Measurements from ENCODE around the gene IGSF9B.

IGSF9B gene

GRCh38 chr11:133900176-133901105, 56.3 kb downstream of the IGSF9B start:
- DNase-seq (ENCODE audit: low spot score), result no peak

GRCh38 chr11:133898770-133899115, 58.0 kb downstream of the IGSF9B start:
- DNase-seq (ENCODE audit: low spot score), result no peak

- no peak for DNase-seq (ENCODE audit: low spot score)
These were observed 58.6 kb downstream of the IGSF9B start for GRCh38 chr11:133898031-133898769.

- DNase-seq (ENCODE audit: low spot score), result no peak
These were observed 59.5 kb downstream of the IGSF9B start for GRCh38 chr11:133897331-133897650.

- DNase-seq (ENCODE audit: low spot score), result no peak
These were observed 60.0 kb downstream of the IGSF9B start for GRCh38 chr11:133896642-133897330.

DNA sequence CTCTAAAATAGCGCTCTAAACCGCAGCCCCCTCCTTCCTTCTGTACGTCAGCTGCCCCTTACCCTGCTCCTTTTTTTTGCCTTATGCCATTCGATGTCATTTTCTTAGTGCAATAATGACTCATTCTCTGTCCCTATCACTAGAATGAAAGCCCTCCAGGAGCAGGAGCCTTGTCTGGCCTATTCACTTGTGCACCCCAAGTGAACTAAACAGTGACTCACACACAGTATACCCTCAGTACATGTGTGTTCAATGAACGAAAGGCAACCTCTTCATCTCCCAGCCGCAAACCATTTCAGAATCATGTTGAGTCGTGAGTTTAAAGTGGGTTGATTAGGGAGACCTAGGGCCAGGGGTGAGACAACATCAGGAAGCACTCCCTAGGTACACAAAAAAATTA, 60.7 kb downstream of the IGSF9B start:
- no peak for DNase-seq (ENCODE audit: low spot score)

- no peak for DNase-seq (ENCODE audit: low spot score)
These were observed 61.2 kb downstream of the IGSF9B start for GRCh38 chr11:133895551-133895950.

GRCh38 chr11:133895061-133895479, 61.7 kb downstream of the IGSF9B start:
- DNase-seq (ENCODE audit: low spot score), result no peak

GRCh38 chr11:133893381-133893780, 63.4 kb downstream of the IGSF9B start:
- DNase-seq (ENCODE audit: low spot score), result no peak

- no peak for DNase-seq (ENCODE audit: low spot score)
These were observed 64.0 kb downstream of the IGSF9B start for GRCh38 chr11:133892584-133893380.

DNA sequence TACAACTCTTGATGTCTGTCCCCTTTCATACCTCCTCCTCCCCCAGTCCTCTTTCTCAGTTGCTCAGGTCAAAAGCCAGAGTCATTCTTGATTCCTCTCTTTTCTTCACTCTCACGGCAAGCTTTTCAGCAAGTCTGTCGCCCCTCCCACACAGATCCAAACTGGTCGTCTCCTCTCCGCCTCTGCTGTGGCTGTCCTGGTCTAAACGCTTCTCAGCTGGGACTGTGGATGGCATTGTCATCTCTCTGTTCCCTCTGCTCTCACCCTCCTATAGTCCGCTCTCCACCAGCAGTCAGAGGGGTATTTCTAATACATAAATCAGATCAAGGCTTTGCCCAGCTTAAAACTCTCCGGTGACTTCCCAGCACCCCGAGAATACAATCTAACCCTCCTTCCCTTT, 64.6 kb downstream of the IGSF9B start:
- no peak for DNase-seq (ENCODE audit: low spot score)

GRCh38 chr11:133889893-133890292, 66.9 kb downstream of the IGSF9B start:
- no peak for DNase-seq (ENCODE audit: low spot score)

- DNase-seq (ENCODE audit: low spot score), result no peak
These were observed 67.6 kb downstream of the IGSF9B start for GRCh38 chr11:133889188-133889587.

GRCh38 chr11:133887692-133888332, 69.0 kb downstream of the IGSF9B start:
- no peak for DNase-seq (ENCODE audit: low spot score)

- no peak for DNase-seq (ENCODE audit: low spot score)
These were observed 70.7 kb downstream of the IGSF9B start for GRCh38 chr11:133886029-133886428.

DNA sequence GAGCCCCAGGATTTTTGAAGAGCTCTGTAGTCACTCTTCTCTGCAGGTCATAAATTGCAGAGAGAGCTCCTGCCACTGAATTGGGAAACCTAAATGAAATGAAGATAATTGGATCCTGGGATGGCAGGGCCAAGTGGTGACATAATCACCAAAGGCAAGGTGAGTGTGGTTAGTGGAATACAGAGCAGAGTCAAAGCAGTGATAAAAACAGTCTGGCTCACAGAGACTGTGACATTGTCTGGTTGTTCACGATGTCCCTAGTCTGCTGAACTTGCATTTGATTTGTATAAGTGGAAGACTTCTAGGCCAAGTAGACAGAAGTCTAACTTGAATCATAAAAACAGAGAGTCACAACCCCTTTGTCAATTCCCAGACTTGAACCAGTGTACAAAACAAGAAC, 84.6 kb downstream of the IGSF9B start:
- DNase-seq (ENCODE audit: low spot score), result no peak

DNA sequence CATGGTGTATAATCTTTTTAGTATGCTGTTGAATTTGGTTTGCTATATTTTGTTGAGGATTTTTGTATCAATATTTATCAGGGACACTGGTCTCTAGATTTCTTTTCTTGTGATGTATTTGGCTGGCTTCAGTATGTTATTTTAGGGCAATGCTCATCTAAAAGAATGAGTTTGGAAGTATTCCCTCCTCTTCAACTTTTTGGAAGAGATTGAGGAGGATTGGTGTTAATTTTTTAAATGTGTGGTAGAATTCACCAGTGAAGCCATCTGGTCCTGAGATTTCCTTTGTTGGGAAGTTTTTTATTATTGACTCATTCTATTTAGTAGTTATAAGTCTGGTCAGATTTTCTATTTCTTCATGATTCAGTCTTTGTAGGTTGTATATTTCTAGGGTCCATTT, 89.3 kb downstream of the IGSF9B start:
- DNase-seq (ENCODE audit: low spot score), result no peak

DNA sequence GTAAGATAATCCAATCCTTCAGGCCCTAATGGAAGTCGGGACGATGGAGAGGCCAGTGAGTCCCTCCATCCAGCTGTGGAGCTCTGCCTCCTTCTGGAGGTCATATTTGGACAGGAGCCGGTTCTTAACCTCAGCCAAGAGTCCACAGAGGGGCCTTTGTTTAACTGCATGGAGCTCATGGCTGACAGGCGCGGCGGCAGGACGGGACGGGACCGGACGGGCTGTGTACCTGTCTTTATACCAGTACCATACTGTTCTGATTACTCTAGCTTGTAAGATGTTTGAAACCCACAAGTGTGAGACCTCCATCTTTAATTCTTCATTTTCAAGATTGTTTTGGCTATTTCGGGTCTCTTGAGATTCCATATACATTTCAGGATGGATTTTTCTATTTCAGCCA, 91.3 kb downstream of the IGSF9B start:
- DNase-seq (ENCODE audit: low spot score), result no peak

DNA sequence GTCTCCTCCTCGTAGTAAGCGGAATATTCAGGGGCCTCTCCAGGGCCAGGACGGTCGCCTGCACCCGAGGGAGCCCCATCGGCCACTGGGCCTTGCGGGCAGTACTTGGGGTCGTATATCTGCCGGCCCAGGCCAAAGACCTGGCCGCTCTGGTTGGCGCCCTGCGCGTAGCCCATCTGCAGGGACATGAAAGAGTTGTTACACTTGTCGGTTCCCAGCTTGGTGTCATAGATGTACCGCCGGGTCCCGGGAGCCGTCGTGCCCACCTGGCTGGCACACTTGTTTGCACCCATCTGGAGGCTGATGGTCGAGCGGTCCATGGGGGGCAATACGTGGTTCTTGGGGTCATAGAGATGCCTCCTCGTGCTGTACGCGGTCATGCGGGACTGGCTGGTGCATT, 92.0 kb downstream of the IGSF9B start:
- no peak for DNase-seq (ENCODE audit: low spot score)

DNA sequence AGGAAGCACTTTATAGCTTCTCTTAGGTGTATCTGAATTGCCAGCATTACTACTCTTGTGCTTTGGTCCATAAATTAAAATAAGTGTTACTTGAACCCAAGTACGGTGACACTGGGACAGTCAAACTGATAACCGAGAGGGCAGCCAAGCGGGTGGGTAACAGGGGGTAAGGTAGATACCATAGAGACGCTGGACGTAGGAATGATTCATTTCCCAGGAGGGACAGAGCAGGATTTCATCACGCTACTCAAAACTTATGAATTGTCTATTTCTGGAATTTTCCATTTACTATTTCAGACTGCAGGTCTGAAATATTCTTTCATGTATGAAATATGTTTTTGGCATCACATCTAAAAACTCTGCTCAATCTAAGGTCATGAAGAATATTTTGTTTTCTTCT, 96.6 kb downstream of the IGSF9B start:
- no peak for DNase-seq (ENCODE audit: low spot score)
